Fibroblast of peridontal ligament (primary cell): Measurements from ENCODE around the gene SRRM5.
A peak's percentile ranks its signal among the peaks of the same experiment; 100 is the strongest.
"Not testable (repeated sequence)": the region's sequence is repeated elsewhere in the genome, so short reads cannot be mapped to it uniquely, and the experiment has no call there.

ENCODE experiments used
- DNase-seq: peaks from one replicate; pipeline ENCODE4 v3.0.0-alpha.2; 2010; ENCODE audit errors: extremely low read depth

The SRRM5 gene

GRCh38 chr19:43638214-43638994, 26.5 kb downstream of the SRRM5 start:
- DNase-seq, result no peak

- DNase-seq, result no peak
Observed at GRCh38 chr19:43638995-43639518, 27.2 kb downstream of the SRRM5 start.

- no peak for DNase-seq
Observed at GRCh38 chr19:43639519-43640423, 27.9 kb downstream of the SRRM5 start, which contains the start of gene CADM4. Gene CADM4, minus strand, starts transcription at chr19:43639850. Its CDS starts 60 bp downstream, at chr19:43639790.

- DNase-seq, result no peak
Observed at GRCh38 chr19:43640424-43640757, 28.5 kb downstream of the SRRM5 start.

- no peak for DNase-seq
Observed at GRCh38 chr19:43641333-43641732, 29.4 kb downstream of the SRRM5 start.

GRCh38 chr19:43642531-43642930, 30.6 kb downstream of the SRRM5 start:
- DNase-seq, result no peak

- peak; percentile 6 for DNase-seq
Observed at GRCh38 chr19:43643326-43643725, 31.4 kb downstream of the SRRM5 start.

GRCh38 chr19:43644181-43644580, 32.3 kb downstream of the SRRM5 start:
- DNase-seq, result no peak

- no peak for DNase-seq
Observed at GRCh38 chr19:43648633-43649032, 36.7 kb downstream of the SRRM5 start.

- DNase-seq, result no peak
Observed at GRCh38 chr19:43649514-43649913, 37.6 kb downstream of the SRRM5 start.

GRCh38 chr19:43650276-43650675, 38.4 kb downstream of the SRRM5 start:
- DNase-seq, result not testable (repeated sequence)

- DNase-seq, result peak; percentile 66
Observed at GRCh38 chr19:43651758-43652545, 40.1 kb downstream of the SRRM5 start.

- DNase-seq, result no peak
Observed at GRCh38 chr19:43652546-43652874, 40.6 kb downstream of the SRRM5 start.

GRCh38 chr19:43656436-43656835, 44.5 kb downstream of the SRRM5 start:
- DNase-seq, result no peak

GRCh38 chr19:43658001-43658400, 46.1 kb downstream of the SRRM5 start:
- no peak for DNase-seq

- DNase-seq, result no peak
Observed at GRCh38 chr19:43658494-43658893, 46.6 kb downstream of the SRRM5 start.

- DNase-seq, result no peak
Observed at GRCh38 chr19:43660301-43660970, 48.5 kb downstream of the SRRM5 start.

GRCh38 chr19:43660971-43661360, 49.1 kb downstream of the SRRM5 start:
- DNase-seq, result no peak

- DNase-seq, result no peak
Observed at GRCh38 chr19:43662487-43662886, 50.6 kb downstream of the SRRM5 start.

GRCh38 chr19:43664018-43664417, 52.1 kb downstream of the SRRM5 start:
- no peak for DNase-seq
